ENCODE data around the gene CHST8.

Gene CHST8

DNA sequence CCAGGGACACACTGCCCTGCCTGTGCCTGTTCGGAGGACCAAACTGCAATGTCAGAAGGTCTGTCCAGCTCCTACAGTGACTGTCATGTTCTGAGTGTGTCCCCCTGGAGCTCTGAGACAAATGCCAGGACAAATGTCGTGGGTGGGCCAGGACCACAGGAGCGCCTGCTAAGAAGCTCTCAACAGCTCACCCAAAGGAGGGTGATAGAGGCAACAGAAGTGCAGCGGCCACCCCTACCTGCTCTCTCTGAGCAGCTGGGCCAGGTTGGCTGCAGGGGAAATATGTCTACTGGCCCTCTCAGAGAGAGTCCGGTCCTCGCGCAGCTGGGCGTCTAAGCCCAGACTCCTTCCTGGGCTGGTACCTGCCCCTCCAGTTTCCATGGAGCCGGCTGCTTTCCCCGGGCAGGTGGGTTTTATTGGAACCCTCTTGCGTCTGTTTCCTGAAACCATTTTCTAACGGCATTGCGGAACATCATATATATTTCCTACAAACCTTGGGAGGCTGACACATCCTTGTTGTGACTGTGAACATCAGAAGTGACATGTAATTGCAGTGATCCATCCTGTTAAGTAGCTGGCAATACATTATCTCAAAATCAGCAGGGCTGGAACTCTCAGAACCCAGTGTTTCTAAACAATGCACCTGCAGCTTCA is 78.1 kb downstream of the CHST8 start:
- no peak for DNase-seq (ENCODE audit: low read depth, low spot score)
- H3K9ac ChIP-seq (ENCODE audit: insufficient read length), result no peak overlapping the region
- no peak for TF ChIP-seq FOXP2 (optimal IDR thresholded peaks at IDR 0.05; ENCODE audit: control extremely low read depth, extremely low read length, insufficient read depth)
- no peak for TF ChIP-seq EZH2 (IDR thresholded peaks at IDR 0.05)
- no peak for TF ChIP-seq POLR2AphosphoS5 (IDR thresholded peaks at IDR 0.05; ENCODE audit: borderline replicate concordance, low read depth, low read length)
- H3K27ac ChIP-seq, result no peak overlapping the region
- H3K9me3 ChIP-seq (ENCODE audit: low read depth, low read length), result no peaks in the 10 kb centered on the region
- no peak overlapping the region for H3K4me3 ChIP-seq
- no peaks in the 10 kb centered on the region for H3K36me3 ChIP-seq (ENCODE audit: insufficient read depth, low read length)

DNA sequence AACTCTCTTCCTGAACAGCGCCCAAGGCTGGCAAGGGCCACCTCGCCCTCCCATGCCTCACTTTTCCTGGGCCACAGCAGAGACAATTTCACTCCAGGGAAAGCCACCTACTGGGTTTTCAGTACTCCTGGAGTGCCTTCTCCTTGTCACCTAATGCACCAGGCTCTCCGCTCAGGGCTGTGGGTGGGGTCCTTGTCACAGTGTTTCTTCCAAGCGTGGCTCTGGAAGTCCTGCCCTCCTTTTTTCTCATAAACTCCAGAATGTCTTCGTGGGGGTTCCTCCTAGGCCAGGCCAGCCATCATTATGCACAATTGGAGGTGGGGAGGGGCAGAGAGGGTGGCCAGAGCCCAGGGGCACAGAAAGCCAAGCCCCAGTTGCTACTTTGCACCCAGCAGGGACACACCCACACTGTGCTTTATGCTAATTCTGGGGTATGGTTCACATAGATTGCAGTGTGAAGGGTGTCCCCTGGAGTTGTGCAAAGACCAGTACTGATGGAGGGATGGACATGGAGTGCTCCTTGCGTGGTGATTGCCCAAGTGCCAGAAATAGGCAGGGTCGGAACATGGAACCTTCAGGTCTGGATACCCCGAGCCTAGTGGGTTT is 78.8 kb downstream of the CHST8 start:
- DNase-seq (ENCODE audit: low read depth, low spot score), result no peak
- H3K36me3 ChIP-seq (ENCODE audit: insufficient read depth, low read length), result no peaks in the 10 kb centered on the region
- no peak overlapping the region for H3K9ac ChIP-seq (ENCODE audit: insufficient read length)
- no peak overlapping the region for H3K27ac ChIP-seq
- TF ChIP-seq EZH2 (IDR thresholded peaks at IDR 0.05) (no peak), POLR2AphosphoS5 (IDR thresholded peaks at IDR 0.05; ENCODE audit: borderline replicate concordance, low read depth, low read length) (no peak), FOXP2 (optimal IDR thresholded peaks at IDR 0.05; ENCODE audit: control extremely low read depth, extremely low read length, insufficient read depth) (no peak)
- H3K9me3 ChIP-seq (ENCODE audit: low read depth, low read length), result no peaks in the 10 kb centered on the region
- no peak overlapping the region for H3K4me3 ChIP-seq

DNA sequence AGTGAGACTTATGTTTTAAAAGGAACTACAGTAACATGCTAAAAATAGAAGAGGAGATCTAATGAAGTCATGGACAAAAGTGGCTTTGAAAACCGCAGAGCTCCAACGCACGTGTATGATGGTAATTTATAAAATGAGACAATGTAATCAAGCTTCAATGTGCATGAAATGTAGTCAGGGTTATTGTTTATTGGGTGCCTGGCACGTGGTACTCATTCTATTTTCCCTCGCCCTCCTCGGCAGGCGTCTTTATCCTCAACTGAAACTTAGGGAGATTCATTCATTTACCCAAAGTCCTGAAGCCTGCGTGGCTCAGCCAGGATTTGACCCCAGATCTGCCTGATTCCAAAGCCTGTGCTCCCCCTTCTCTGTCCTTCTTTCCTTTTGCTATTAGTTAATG is 79.8 kb downstream of the CHST8 start:
- H3K9me3 ChIP-seq (ENCODE audit: low read depth, low read length), result no peaks in the 10 kb centered on the region
- no peak overlapping the region for H3K9ac ChIP-seq (ENCODE audit: insufficient read length)
- H3K27ac ChIP-seq, result no peak overlapping the region
- no peak for DNase-seq (ENCODE audit: low read depth, low spot score)
- TF ChIP-seq FOXP2 (optimal IDR thresholded peaks at IDR 0.05; ENCODE audit: control extremely low read depth, extremely low read length, insufficient read depth), result no peak
- no peaks in the 10 kb centered on the region for H3K36me3 ChIP-seq (ENCODE audit: insufficient read depth, low read length)
- no peak overlapping the region for H3K4me3 ChIP-seq

DNA sequence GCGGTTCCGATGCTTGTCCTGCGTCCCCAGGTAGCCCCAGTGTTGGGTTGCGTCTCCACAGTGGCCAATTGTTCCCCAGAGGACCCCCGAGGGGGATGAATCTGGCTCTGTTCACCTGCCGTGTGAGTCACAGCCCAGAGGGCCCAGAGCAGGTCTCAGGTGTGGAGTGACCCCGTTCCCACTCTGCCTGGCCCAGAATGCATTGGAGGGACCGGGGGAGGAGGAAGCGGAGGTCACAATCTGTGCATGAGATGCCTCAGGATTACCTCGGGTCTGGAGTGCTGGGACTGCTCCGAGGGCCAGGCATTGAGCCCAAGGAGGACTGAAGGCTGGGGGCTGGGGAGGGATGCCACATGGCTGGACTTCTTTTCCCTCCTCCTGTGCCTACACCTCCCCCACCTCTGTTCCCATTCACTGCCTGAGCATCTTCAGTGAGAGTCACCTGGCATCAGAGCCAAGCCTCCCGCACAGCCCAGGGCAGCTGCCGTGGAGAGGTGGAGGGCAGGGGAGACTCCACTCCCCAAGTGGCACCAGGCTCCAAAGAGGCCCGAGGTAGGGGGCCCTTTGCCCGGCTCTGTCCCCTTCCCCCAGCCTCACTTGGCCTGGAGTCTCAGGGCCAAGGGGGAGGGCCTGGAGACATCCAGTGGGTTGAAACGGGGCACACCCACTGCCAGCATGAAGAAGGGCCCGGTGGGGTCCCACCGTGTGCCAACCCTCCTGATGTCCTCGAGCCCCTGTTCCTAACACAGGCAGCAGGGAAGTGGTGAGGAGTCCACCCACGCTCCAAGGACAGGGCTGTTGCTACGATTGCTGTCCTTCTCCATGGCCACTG is 81.1 kb downstream of the CHST8 start:
- Histone ChIP-seq H3K9ac (ENCODE audit: insufficient read length) (no peak overlapping the region), H3K36me3 (ENCODE audit: insufficient read depth, low read length) (no peaks in the 10 kb centered on the region), H3K4me3 (no peak overlapping the region), H3K27ac (no peak overlapping the region), H3K9me3 (ENCODE audit: low read depth, low read length) (no peaks in the 10 kb centered on the region)
- TF ChIP-seq FOXP2 (optimal IDR thresholded peaks at IDR 0.05; ENCODE audit: control extremely low read depth, extremely low read length, insufficient read depth) (no peak), EZH2 (IDR thresholded peaks at IDR 0.05) (no peak), POLR2AphosphoS5 (IDR thresholded peaks at IDR 0.05; ENCODE audit: borderline replicate concordance, low read depth, low read length) (no peak)
- no peak for DNase-seq (ENCODE audit: low read depth, low spot score)

DNA sequence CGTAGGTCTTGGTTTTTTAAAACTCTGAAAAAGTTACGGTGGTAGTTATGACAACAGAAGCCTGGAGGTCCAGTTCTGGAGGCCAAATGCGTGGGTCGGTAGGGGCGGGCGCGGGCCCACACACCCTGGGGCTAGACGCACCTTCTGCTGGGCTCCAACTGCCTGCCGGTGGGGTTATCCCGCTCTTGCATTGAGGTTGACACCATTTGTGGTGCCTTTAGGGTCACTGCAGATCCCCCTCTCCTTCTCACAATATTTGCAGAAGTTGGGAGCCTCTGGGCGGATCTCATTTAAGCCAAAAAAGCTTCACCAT is 81.6 kb downstream of the CHST8 start:
- no peak for TF ChIP-seq POLR2AphosphoS5 (IDR thresholded peaks at IDR 0.05; ENCODE audit: borderline replicate concordance, low read depth, low read length)
- TF ChIP-seq FOXP2 (optimal IDR thresholded peaks at IDR 0.05; ENCODE audit: control extremely low read depth, extremely low read length, insufficient read depth), result no peak
- no peak for TF ChIP-seq EZH2 (IDR thresholded peaks at IDR 0.05)
- H3K27ac ChIP-seq, result no peak overlapping the region

DNA sequence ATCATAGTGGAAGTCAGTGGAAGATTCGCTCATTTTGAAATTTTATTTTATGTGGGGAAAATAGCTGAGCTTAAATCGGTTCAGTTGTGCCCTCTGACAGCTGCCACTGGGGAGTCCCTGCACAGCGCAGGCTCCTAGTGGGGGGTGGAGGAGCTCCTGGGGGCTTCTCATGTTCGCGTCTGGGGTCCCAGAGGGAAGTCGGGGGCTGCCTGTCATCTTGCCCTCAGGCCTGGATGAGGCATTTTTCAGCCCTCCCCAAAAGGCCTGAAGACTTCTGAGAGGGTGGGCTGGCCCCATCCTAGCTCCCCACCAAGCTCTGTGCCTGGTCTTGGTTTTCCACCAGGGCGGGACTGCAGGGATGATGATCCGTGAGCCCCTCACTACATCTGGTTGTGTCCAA is 82.1 kb downstream of the CHST8 start:
- Histone ChIP-seq H3K4me3 (no peak overlapping the region), H3K9me3 (ENCODE audit: low read depth, low read length) (no peaks in the 10 kb centered on the region), H3K27ac (no peak overlapping the region), H3K36me3 (ENCODE audit: insufficient read depth, low read length) (no peaks in the 10 kb centered on the region), H3K9ac (ENCODE audit: insufficient read length) (no peak overlapping the region)
- DNase-seq (ENCODE audit: low read depth, low spot score), result no peak
- TF ChIP-seq POLR2AphosphoS5 (IDR thresholded peaks at IDR 0.05; ENCODE audit: borderline replicate concordance, low read depth, low read length), result no peak
- TF ChIP-seq EZH2 (IDR thresholded peaks at IDR 0.05), result no peak
- TF ChIP-seq FOXP2 (optimal IDR thresholded peaks at IDR 0.05; ENCODE audit: control extremely low read depth, extremely low read length, insufficient read depth), result no peak

More for the DNA sequence above, 81.6 kb downstream of the CHST8 start:
- no peak overlapping the region for H3K9ac ChIP-seq (ENCODE audit: insufficient read length)
- no peaks in the 10 kb centered on the region for H3K36me3 ChIP-seq (ENCODE audit: insufficient read depth, low read length)
- no peaks in the 10 kb centered on the region for H3K9me3 ChIP-seq (ENCODE audit: low read depth, low read length)
- DNase-seq (ENCODE audit: low read depth, low spot score), result no peak
- H3K4me3 ChIP-seq, result no peak overlapping the region

DNA sequence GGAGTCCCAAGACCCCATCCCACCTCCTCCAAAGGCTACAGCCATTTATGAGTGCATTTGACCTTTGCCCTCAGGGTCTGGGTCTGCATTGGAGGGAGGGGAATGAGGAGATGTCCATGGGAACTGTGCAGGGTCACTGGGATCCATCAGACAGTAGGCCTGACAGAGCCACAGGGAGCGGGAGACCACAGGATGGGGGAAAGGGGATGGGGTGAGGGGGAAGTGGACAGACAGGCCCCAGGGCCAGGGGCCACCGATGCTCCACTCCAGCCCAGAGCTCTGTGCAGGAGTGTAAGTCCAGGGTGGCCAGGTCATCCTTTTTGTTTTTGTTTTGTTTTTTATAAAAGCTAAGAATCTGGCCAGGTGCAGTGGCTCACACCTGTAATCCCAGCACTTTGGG is 82.5 kb downstream of the CHST8 start:
- no peak for DNase-seq (ENCODE audit: low read depth, low spot score)
- H3K27ac ChIP-seq, result no peak overlapping the region
- no peak for TF ChIP-seq FOXP2 (optimal IDR thresholded peaks at IDR 0.05; ENCODE audit: control extremely low read depth, extremely low read length, insufficient read depth)
- TF ChIP-seq POLR2AphosphoS5 (IDR thresholded peaks at IDR 0.05; ENCODE audit: borderline replicate concordance, low read depth, low read length), result no peak
- H3K4me3 ChIP-seq, result no peak overlapping the region
- no peak overlapping the region for H3K9ac ChIP-seq (ENCODE audit: insufficient read length)
- H3K9me3 ChIP-seq (ENCODE audit: low read depth, low read length), result no peaks in the 10 kb centered on the region
- H3K36me3 ChIP-seq (ENCODE audit: insufficient read depth, low read length), result no peaks in the 10 kb centered on the region

DNA sequence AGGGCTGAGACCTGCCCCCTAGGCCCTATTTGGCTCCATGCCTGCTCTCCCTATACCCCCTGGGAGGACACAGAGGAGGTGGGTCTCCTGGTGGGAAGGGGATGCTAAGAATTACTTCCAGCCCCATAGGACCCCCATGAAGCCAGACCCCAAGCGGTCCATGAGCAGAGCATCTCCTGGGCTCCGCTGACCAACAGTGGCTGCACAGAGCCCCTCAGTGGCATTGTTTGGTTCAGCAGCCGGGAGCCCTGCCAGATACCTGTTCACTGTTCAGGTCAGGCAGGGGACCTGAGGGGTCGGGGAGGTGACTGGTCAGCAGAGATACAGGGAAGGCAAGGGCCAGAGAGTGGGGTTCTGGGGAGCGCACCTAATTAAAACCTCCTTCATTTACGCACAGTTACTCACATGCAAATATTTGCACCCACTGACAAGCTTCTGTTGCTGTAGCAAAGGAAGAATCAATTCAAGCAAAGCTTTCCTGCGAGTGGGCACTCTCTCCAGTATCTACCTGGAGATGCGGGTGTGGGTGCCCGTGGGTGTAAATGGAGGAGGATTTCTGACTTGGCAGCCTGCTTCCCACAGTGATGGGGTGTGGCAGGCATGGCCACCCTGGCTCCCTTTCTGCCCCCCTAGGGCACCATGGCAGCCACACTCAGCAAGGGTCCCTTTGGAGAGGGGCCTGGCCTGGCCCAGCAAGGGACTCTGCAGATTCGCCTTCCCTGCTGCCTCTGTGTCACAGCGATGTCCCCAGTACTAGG is 83.5 kb downstream of the CHST8 start:
- TF ChIP-seq POLR2AphosphoS5 (IDR thresholded peaks at IDR 0.05; ENCODE audit: borderline replicate concordance, low read depth, low read length), result no peak
- no peak for TF ChIP-seq FOXP2 (optimal IDR thresholded peaks at IDR 0.05; ENCODE audit: control extremely low read depth, extremely low read length, insufficient read depth)
- no peak for TF ChIP-seq EZH2 (IDR thresholded peaks at IDR 0.05)
- Histone ChIP-seq H3K9me3 (ENCODE audit: low read depth, low read length) (no peaks in the 10 kb centered on the region), H3K4me3 (no peak overlapping the region), H3K36me3 (ENCODE audit: insufficient read depth, low read length) (no peaks in the 10 kb centered on the region), H3K9ac (ENCODE audit: insufficient read length) (no peak overlapping the region), H3K27ac (no peak overlapping the region)
- DNase-seq (ENCODE audit: low read depth, low spot score), result no peak
